ENCODE measurements around the gene RINL. TPM values are rescaled to one million over a fixed set of nuclear protein-coding genes. Genes with fewer than 3 reads are reported as not detected.

RINL gene
- total RNA-seq, 1 experiment from 2014 or later = 5.7 TPM

DNA sequence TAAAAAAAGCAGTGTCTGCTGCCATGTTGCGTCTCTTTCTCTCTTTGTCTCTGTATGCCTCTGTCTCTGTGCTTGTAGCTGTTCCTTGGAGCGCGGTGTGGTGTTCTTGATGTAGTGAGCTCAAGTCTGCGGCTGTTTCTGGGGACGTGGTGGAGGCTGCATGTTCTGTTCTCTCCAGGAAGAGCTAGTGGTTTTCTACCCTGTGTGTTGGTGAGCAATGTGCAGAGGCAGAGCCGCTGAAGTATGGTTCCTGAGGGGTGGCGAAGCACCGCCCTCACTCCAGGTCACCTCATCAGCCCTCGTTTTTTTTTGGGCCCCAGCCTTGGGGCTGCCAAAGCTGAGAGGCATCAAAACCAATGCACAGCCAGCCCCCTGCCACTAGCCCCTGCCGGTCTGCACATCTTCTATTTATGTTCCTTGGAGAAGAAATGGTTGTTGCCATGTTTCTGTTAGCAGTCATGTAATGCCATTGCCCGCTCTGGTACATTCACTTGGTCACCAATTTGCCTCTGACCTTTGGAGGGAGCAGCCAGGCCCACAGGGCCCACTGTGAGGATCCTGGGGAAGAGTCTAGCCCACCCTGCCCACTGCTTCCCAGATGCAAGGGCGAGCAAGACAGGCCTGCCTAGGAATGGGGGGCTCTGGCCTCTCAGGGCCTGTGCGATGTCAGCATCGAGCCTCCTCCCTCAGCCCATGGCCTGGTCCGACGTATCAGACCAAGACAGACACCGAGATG is 35.5 kb downstream of the RINL start:
- POLR2A ChIA-PET (ENCODE audit: low non-redundant PET) = no interaction called here
- DNase-seq (ENCODE audit: low spot score) = no peak
- peaks cover 100% of the 10 kb centered on the region for H3K36me3 ChIP-seq (ENCODE audit: insufficient read depth, low read length, poor library complexity, severe bottlenecking)
- no TSS peak for BruUV-seq (replicated peaks)
- peaks cover 8% of the 10 kb centered on the region for H3K4me1 ChIP-seq (ENCODE audit: insufficient read depth, low read length, poor library complexity, severe bottlenecking)
- no peak overlapping the region for H3K4me3 ChIP-seq (ENCODE audit: low read depth, low read length, poor library complexity, severe bottlenecking)
- no peaks in the 10 kb centered on the region for H3K27me3 ChIP-seq (replicated peaks; ENCODE audit: insufficient read depth, low read depth, low read length, poor library complexity)
- CTCF ChIA-PET = no interaction called here
- intact Hi-C loops (cut with micrococcal nuclease; ENCODE audit: unreplicated experiment) = no loop called here
- H3K9me3 ChIP-seq (ENCODE audit: low read depth, low read length, poor library complexity, severe bottlenecking) = no peaks in the 10 kb centered on the region
- H3K27ac ChIP-seq (ENCODE audit: low read depth, low read length, poor library complexity, severe bottlenecking) = peak overlapping the region; percentile 42
- TF ChIP-seq, protein P1, sequence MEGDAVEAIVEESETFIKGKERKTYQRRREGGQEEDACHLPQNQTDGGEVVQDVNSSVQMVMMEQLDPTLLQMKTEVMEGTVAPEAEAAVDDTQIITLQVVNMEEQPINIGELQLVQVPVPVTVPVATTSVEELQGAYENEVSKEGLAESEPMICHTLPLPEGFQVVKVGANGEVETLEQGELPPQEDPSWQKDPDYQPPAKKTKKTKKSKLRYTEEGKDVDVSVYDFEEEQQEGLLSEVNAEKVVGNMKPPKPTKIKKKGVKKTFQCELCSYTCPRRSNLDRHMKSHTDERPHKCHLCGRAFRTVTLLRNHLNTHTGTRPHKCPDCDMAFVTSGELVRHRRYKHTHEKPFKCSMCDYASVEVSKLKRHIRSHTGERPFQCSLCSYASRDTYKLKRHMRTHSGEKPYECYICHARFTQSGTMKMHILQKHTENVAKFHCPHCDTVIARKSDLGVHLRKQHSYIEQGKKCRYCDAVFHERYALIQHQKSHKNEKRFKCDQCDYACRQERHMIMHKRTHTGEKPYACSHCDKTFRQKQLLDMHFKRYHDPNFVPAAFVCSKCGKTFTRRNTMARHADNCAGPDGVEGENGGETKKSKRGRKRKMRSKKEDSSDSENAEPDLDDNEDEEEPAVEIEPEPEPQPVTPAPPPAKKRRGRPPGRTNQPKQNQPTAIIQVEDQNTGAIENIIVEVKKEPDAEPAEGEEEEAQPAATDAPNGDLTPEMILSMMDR (conservative IDR thresholded peaks at IDR 0.05; ENCODE audit: low read depth, low read length) = no peak
- TF ChIP-seq EZH2 (IDR thresholded peaks at IDR 0.05; ENCODE audit: borderline replicate concordance, low read depth, low read length, poor library complexity, severe bottlenecking) = no peak

DNA sequence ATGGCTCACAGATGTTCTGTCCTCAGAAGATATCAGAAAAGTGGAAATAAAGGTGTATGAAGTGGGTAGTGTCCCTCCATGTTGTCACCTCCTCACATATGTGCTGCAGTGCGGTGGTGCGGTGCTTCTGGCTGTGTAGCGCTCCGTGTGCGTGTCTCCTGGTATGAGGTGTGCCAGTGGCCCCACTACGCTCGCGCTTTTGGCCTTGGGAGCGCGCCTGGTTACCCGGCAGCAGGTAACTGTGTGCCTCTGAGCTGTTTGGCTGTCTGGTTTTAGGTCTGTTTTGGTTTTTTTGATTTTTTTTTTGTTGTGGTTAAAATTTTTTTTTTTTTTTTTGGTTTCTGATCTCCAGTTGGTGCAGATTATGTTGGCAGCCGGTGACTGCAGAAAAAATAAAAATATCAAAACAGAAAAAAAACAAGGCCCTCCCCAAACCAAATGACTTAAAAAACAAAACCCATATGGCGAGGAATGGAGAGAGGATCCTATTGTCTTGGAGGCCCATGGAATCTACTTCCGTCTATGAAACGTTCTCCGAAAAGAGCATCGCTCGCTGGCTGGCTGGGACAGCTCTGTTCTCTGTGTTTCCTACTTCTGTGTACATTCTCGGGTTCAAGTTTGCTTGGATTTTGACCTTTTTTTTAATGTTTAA is 36.2 kb downstream of the RINL start:
- no TSS peak for BruUV-seq (replicated peaks)
- no peak for TF ChIP-seq EZH2 (IDR thresholded peaks at IDR 0.05; ENCODE audit: borderline replicate concordance, low read depth, low read length, poor library complexity, severe bottlenecking)
- TF ChIP-seq, protein P1 (conservative IDR thresholded peaks at IDR 0.05; ENCODE audit: low read depth, low read length) = no peak
- intact Hi-C loops (cut with micrococcal nuclease; ENCODE audit: unreplicated experiment) = no loop called here
- H3K4me1 ChIP-seq (ENCODE audit: insufficient read depth, low read length, poor library complexity, severe bottlenecking) = peaks cover 3% of the 10 kb centered on the region
- H3K9me3 ChIP-seq (ENCODE audit: low read depth, low read length, poor library complexity, severe bottlenecking) = no peaks in the 10 kb centered on the region
- no peak overlapping the region for H3K4me3 ChIP-seq (ENCODE audit: low read depth, low read length, poor library complexity, severe bottlenecking)
- peak overlapping the region; percentile 42 for H3K27ac ChIP-seq (ENCODE audit: low read depth, low read length, poor library complexity, severe bottlenecking)
- ChIA-PET CTCF (no interaction called here), POLR2A (ENCODE audit: low non-redundant PET) (no interaction called here)
- no peak for DNase-seq (ENCODE audit: low spot score)
- no peaks in the 10 kb centered on the region for H3K27me3 ChIP-seq (replicated peaks; ENCODE audit: insufficient read depth, low read depth, low read length, poor library complexity)
- peaks cover 100% of the 10 kb centered on the region for H3K36me3 ChIP-seq (ENCODE audit: insufficient read depth, low read length, poor library complexity, severe bottlenecking)

DNA sequence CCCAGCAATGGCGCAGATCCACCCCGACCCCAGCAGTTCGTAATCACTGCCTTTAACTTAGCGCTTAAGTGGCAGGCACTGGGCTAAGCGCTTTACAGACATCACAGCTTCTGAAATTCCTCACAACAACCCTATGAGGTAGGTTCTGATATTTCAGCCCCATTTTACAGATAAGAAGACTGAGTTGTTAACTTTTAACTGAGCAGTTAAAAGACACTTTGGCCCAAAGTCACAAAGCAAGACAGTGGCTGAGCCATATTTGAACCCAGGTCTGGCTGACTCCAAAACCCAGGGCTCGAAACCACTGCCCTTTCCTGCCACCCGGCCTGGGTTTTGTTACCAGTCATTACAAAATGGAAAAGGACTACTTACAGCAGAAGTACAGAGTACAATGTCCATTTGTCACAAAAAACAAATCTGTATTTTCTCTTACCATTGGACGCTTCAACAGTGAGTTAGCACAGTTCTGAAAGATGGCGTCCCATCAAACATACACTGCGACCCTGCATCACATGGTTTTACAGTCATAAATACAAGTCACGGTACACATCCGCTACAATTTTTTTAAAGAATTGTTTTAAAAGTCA is 36.8 kb downstream of the RINL start:
- Histone ChIP-seq H3K4me3 (ENCODE audit: low read depth, low read length, poor library complexity, severe bottlenecking) (no peak overlapping the region), H3K9me3 (ENCODE audit: low read depth, low read length, poor library complexity, severe bottlenecking) (no peaks in the 10 kb centered on the region), H3K36me3 (ENCODE audit: insufficient read depth, low read length, poor library complexity, severe bottlenecking) (peaks cover 100% of the 10 kb centered on the region), H3K27me3 (replicated peaks; ENCODE audit: insufficient read depth, low read depth, low read length, poor library complexity) (no peaks in the 10 kb centered on the region), H3K4me1 (ENCODE audit: insufficient read depth, low read length, poor library complexity, severe bottlenecking) (peaks cover 3% of the 10 kb centered on the region), H3K27ac (ENCODE audit: low read depth, low read length, poor library complexity, severe bottlenecking) (no peak overlapping the region)
- TF ChIP-seq, protein P1 (conservative IDR thresholded peaks at IDR 0.05; ENCODE audit: low read depth, low read length) = no peak
- TF ChIP-seq EZH2 (IDR thresholded peaks at IDR 0.05; ENCODE audit: borderline replicate concordance, low read depth, low read length, poor library complexity, severe bottlenecking) = no peak
- no peak for DNase-seq (ENCODE audit: low spot score)
- no TSS peak for BruUV-seq (replicated peaks)
- intact Hi-C loops (cut with micrococcal nuclease; ENCODE audit: unreplicated experiment) = no loop called here
- CTCF ChIA-PET = no interaction called here
- POLR2A ChIA-PET (ENCODE audit: low non-redundant PET) = no interaction called here

Data from A673 (cell line).